ENCODE data around the gene EPB41L4A.

- no peak for TF ChIP-seq EZH2phosphoT487 (IDR thresholded peaks at IDR 0.05; ENCODE audit: insufficient read depth, low read depth)
- no peak for TF ChIP-seq EZH2 (IDR thresholded peaks at IDR 0.05; ENCODE audit: insufficient read depth, poor library complexity, severe bottlenecking)
Observed at GRCh38 chr5:112174959-112175594, 244.0 kb downstream of the EPB41L4A start.

Data from GM23248 (cell line).